ENCODE measurements around the gene CAMK2N1.

GRCh38 chr1:20474996-20475395 lies 11.0 kb downstream of the CAMK2N1 start:
- TF ChIP-seq CTCF (IDR thresholded peaks at IDR 0.05) = no peak
- no peak for TF ChIP-seq PBX3 (IDR thresholded peaks at IDR 0.05)
- no peak for TF ChIP-seq POLR2A (IDR thresholded peaks at IDR 0.05; ENCODE audit: low read length)
- no peak for TF ChIP-seq USF2 (IDR thresholded peaks at IDR 0.05)
- TF ChIP-seq EP300 (IDR thresholded peaks at IDR 0.05) = no peak
- TF ChIP-seq KDM1A (IDR thresholded peaks at IDR 0.05; ENCODE audit: low read depth) = no peak
- TF ChIP-seq MAFK (IDR thresholded peaks at IDR 0.05; ENCODE audit: partially characterized antibody) = no peak
- no peak for TF ChIP-seq GATA3 (IDR thresholded peaks at IDR 0.05; ENCODE audit: borderline replicate concordance)
- TF ChIP-seq SREBF2 (IDR thresholded peaks at IDR 0.05) = no peak
- TF ChIP-seq REST (IDR thresholded peaks at IDR 0.05) = no peak
- TF ChIP-seq ZFP36 (IDR thresholded peaks at IDR 0.05; ENCODE audit: borderline replicate concordance, partially characterized antibody) = no peak

All from A549 (cell line).